GM10248 (cell line): ENCODE results near the gene NDUFS5.
"Not testable (repeated sequence)": the region's sequence is repeated elsewhere in the genome, so short reads cannot be mapped to it uniquely, and the experiment has no call there.

Source experiments
- CTCF ChIA-PET: fragments of 300-600 bp; sonication (Branson Sonifier 250); formaldehyde crosslinking; extraction: SDS; loops from one replicate; lab custom pipeline; 2021; ENCODE audit warnings: antibody characterized with exemption; lab: Yijun Ruan, JAX
- POLR2A ChIA-PET: fragments of 350-650 bp; sonication (Branson Sonifier 250); formaldehyde crosslinking; extraction: SDS; loops from one replicate; lab custom pipeline; 2020; ENCODE audit warnings: antibody characterized with exemption; lab: Yijun Ruan, JAX
- DNase-seq: peaks from one replicate; pipeline ENCODE4 v3.0.0; 2012; ENCODE audit errors: extremely low spot score
- TF ChIP-seq, protein P1 (sequence below): IDR thresholded peaks from 2 replicates; pipeline ENCODE4 v1.5.1; 2012; ENCODE audit warnings: mild to moderate bottlenecking, low read depth; ENCODE audit errors: extremely low read depth, missing control alignments, control extremely low read depth

The NDUFS5 gene

DNA sequence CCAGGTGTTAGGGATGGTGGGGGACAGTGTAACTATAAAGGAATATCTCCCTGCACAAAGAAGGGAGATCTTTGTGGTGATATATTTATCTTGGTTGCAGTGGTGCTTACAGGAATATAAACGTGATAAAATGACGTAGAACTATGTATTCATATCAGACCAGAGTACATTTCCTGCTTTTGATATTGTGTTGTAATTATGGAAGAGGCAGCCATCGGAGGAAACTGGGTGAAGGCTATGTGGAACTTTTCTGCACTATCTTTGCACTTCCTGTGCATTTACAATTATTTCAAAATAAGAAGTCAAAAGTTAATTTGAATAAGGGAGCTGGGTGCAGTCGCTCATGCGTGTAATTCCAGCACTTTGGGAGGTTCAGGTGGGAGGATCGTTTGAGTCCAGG lies 37.6 kb downstream of the NDUFS5 start:
- no peak for DNase-seq
- ChIA-PET CTCF (no interaction called here), POLR2A (no interaction called here)
- TF ChIP-seq, protein P1, sequence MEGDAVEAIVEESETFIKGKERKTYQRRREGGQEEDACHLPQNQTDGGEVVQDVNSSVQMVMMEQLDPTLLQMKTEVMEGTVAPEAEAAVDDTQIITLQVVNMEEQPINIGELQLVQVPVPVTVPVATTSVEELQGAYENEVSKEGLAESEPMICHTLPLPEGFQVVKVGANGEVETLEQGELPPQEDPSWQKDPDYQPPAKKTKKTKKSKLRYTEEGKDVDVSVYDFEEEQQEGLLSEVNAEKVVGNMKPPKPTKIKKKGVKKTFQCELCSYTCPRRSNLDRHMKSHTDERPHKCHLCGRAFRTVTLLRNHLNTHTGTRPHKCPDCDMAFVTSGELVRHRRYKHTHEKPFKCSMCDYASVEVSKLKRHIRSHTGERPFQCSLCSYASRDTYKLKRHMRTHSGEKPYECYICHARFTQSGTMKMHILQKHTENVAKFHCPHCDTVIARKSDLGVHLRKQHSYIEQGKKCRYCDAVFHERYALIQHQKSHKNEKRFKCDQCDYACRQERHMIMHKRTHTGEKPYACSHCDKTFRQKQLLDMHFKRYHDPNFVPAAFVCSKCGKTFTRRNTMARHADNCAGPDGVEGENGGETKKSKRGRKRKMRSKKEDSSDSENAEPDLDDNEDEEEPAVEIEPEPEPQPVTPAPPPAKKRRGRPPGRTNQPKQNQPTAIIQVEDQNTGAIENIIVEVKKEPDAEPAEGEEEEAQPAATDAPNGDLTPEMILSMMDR = no peak

DNA sequence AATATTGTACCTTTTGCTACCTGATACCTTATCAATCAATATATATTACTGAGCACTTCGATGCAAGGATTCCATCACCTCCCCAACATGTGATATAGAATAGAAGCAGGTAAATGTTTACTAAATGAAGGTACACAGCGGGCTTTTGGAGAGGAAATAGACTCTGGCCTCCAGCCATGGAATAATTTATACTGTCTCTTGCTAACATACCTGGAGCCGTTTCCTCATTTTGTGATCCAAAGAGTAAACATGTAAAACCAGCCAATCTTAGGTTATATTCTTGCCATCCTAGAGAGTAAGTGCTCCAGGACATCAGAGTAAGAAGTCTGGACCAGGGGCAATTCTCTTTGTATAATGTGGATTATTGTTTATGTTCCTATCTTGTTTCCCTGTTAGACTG lies 39.4 kb downstream of the NDUFS5 start:
- CTCF ChIA-PET = no interaction called here

DNA sequence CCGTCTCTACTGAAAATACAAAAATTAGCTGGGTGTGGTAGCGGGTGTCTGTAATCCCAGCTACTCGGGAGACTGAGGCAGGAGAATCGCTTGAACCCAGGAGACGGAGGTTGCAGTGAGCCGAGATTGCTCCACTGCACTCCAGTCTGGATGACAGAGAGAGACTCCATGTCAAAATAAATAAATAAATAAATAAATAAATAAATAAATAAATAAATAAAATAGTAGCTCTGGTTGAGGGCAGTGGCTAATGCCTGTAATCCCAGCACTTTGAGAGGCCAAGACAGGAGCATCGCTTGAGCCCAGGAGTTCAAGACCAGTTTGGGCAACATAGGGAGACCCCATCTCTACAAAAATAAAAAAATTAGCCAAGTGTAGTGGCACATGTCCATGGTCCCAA lies 42.1 kb downstream of the NDUFS5 start:
- CTCF ChIA-PET = interaction anchor here (1.0 to 1.3 kb wide), 2 partner anchors 10 to 24 kb away, joined by 3 read pairs; no protein-coding TSS in a partner anchor
- POLR2A ChIA-PET, DNase-seq: not testable (repeated sequence)

More for the DNA sequence above, 39.4 kb downstream of the NDUFS5 start:
- POLR2A ChIA-PET = no interaction called here
- DNase-seq = no peak
- TF ChIP-seq, protein P1 = no peak

DNA sequence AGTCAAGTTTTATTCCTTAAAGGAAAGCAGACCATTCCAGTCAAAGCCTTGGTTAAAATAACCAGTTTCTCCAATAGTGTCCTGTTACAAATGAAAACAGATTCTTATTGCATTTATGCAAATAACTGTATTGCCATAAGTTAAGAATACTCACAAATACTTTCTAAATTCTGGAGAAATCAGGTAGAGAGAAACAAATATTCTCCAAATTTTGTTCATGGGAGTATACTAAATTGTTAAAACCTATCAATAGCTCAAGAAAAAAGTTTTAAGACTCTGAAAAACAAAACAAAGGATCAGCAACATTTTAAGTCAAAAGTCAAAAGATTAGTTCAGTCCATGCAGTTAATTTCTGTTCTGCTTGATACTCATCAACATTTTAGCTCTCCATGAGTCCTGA lies 45.4 kb downstream of the NDUFS5 start:
- CTCF ChIA-PET = interaction anchor here (1.0 kb wide), 1 partner anchor 27 kb away, joined by 3 read pairs; no protein-coding TSS in a partner anchor
- POLR2A ChIA-PET, DNase-seq: not testable (repeated sequence)

DNA sequence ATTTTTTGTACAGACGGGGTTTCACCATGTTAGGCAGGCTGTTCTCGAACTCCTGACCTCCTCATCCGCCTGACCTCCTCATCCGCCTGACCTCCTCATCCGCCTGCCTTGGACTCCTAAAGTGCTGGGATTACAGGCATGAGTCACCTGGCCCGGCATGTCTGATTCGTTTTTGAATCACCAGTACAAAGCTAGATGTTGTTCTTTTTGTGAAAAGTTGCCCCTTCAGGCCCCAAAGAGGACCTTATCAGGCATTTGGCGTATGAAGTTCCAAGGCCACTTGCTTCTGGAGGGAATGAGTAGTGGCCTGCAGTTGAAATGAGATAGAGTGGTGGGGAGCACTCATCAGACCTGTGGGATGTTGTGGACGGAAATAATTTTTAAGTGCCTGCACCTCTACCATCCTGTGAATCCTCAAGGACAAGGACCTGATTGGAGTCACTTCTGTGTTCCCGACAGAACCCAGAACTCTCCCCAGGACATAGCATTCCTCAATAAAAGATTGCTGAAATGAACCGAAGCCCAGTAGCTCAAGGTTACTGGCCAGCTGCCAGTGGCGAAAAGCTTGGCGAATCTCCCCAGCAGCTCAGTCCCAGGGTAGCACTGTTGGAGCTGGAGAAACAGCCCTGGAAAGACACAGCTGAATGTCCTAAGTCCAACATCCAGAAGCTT lies 50.1 kb downstream of the NDUFS5 start:
- ChIA-PET POLR2A (no interaction called here), CTCF (interaction anchor here (1.1 to 2.1 kb wide), 5 partner anchors 13 to 86 kb away, joined by 3 to 10 read pairs (median 5); no protein-coding TSS in a partner anchor)
- DNase-seq = no peak
- TF ChIP-seq, protein P1 = no peak

DNA sequence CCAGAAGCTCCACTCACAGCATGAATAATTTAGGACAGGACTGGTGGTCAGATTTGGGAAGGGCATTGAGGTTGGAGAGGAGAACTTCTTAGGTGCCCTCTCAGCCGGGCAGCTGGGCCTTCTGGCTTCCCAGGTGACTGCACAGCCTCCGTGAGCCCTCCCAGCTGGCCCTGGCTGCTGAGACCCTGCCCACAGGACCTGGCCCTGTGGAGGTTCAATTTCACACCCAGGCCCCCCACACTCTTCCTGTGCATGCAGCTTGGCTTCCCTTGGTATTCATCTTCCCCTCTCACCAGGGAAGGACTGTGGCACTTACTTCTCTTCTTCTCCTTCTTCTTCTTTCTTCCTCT lies 50.6 kb downstream of the NDUFS5 start:
- CTCF ChIA-PET = interaction anchor here (1.1 to 2.1 kb wide), 4 partner anchors 13 to 40 kb away, joined by 4 to 10 read pairs (median 6); no protein-coding TSS in a partner anchor
- DNase-seq = peak; percentile 6
- POLR2A ChIA-PET = no interaction called here
- TF ChIP-seq, protein P1 = no peak

DNA sequence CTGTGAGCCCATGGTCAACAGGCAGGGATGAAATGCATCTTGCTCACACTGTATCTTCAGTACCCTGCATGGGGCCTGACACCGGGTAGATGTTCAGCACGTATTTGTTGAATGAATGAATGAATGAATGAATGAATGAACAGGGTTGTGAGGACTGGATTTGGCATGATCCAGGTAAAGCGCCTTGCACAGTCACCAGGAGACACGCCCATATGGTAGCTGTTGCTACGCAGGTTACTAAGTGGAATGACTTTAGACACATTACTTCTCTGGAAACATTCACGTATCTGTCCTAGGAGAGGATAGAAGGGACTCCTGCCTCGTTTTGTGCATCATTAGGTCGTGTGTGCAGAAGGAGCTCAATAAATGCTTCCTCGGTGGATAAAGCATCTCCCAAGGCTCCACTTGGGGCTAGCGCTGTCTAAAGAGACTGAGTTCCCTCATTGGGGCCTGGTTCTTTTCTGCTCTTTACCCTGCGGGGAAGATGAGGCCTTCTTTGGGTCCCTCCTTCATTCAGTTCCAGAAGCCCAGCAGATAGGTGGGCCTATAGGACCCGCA lies 54.2 kb downstream of the NDUFS5 start:
- no peak for DNase-seq
- TF ChIP-seq, protein P1 = no peak
- ChIA-PET POLR2A (no interaction called here), CTCF (no interaction called here)
